ENCODE results near the gene KRT72. TPM values are rescaled to one million over a fixed set of nuclear protein-coding genes. Genes with fewer than 3 reads are reported as not detected.

Gene KRT72
- total and polyA plus RNA-seq, 10 donors, result 0.52 to 2.2 (median 0.93) TPM; not detected in 1

- TF ChIP-seq POLR2A (IDR thresholded peaks at IDR 0.05) (no peak), POLR2AphosphoS5 (IDR thresholded peaks at IDR 0.05) (no peak), CTCF (IDR thresholded peaks at IDR 0.05 in 8 of 11, conservative IDR thresholded peaks at IDR 0.05 in 3 of 11) (no peak)
- Histone ChIP-seq H3K4me3 (no peak overlapping the region), H3K27me3 (replicated peaks in 1 of 7) (peaks cover 0 to 8% (median 0%) of the 10 kb centered on the region in 7 donors), H3K36me3 (no peaks in the 10 kb centered on the region), H3K4me1 (no peaks in the 10 kb centered on the region), H3K27ac (no peak overlapping the region), H3K9me3 (no peaks in the 10 kb centered on the region)
- intact Hi-C loops (cut with DNase I; ENCODE audit: low total_unique reads), result no loop called here
- peak; percentile 9 for DNase-seq
- WGBS, 5 donors, result 83 to 96% (median 91%) methylated on average over 5 of the region's 5 CpGs
Observed at GRCh38 chr12:52541709-52542108, 59.6 kb downstream of the KRT72 start.

- Histone ChIP-seq H3K27me3 (replicated peaks in 1 of 7) (peaks cover 0 to 8% (median 0%) of the 10 kb centered on the region in 7 donors), H3K4me1 (no peaks in the 10 kb centered on the region), H3K9me3 (no peaks in the 10 kb centered on the region), H3K36me3 (no peaks in the 10 kb centered on the region), H3K27ac (no peak overlapping the region), H3K4me3 (no peak overlapping the region)
- intact Hi-C loops (cut with DNase I; ENCODE audit: low total_unique reads), result no loop called here
- TF ChIP-seq CTCF (IDR thresholded peaks at IDR 0.05 in 8 of 11, conservative IDR thresholded peaks at IDR 0.05 in 3 of 11), result no peak
- TF ChIP-seq POLR2AphosphoS5 (IDR thresholded peaks at IDR 0.05), result no peak
- TF ChIP-seq POLR2A (IDR thresholded peaks at IDR 0.05), result no peak
- DNase-seq, result peak; percentile 60
- WGBS, 5 donors, result 77 to 92% (median 85%) methylated on average over 2 to 7 of the region's 7 CpGs
Observed at GRCh38 chr12:52540531-52540930, 60.7 kb downstream of the KRT72 start.

GRCh38 chr12:52539821-52540173, 61.5 kb downstream of the KRT72 start:
- no peak overlapping the region for H3K4me3 ChIP-seq
- H3K4me1 ChIP-seq, result no peaks in the 10 kb centered on the region
- no peaks in the 10 kb centered on the region for H3K36me3 ChIP-seq
- no peaks in the 10 kb centered on the region for H3K9me3 ChIP-seq
- peak; percentile 53 for DNase-seq
- WGBS, 5 donors, result 77 to 91% (median 87%) methylated on average over 3 of the region's 3 CpGs
- H3K27ac ChIP-seq, result no peak overlapping the region
- intact Hi-C loops (cut with DNase I; ENCODE audit: low total_unique reads), result no loop called here
- H3K27me3 ChIP-seq (replicated peaks in 1 of 7), result peaks cover 0 to 8% (median 0%) of the 10 kb centered on the region in 7 donors
- TF ChIP-seq POLR2A (IDR thresholded peaks at IDR 0.05) (no peak), CTCF (IDR thresholded peaks at IDR 0.05 in 8 of 11, conservative IDR thresholded peaks at IDR 0.05 in 3 of 11) (no peak), POLR2AphosphoS5 (IDR thresholded peaks at IDR 0.05) (no peak)

- 59 to 74% (median 69%) methylated on average over 5 of the region's 5 CpGs for WGBS, 5 donors
- H3K27me3 ChIP-seq (replicated peaks in 1 of 7), result peaks cover 0 to 8% (median 0%) of the 10 kb centered on the region in 7 donors
- H3K36me3 ChIP-seq, result no peaks in the 10 kb centered on the region
- intact Hi-C loops (cut with DNase I; ENCODE audit: low total_unique reads), result no loop called here
- no peak overlapping the region for H3K27ac ChIP-seq
- H3K4me3 ChIP-seq, result no peak overlapping the region
- TF ChIP-seq POLR2A (IDR thresholded peaks at IDR 0.05), result no peak
- TF ChIP-seq CTCF (IDR thresholded peaks at IDR 0.05 in 8 of 11, conservative IDR thresholded peaks at IDR 0.05 in 3 of 11), result no peak
- no peak for TF ChIP-seq POLR2AphosphoS5 (IDR thresholded peaks at IDR 0.05)
- H3K9me3 ChIP-seq, result no peaks in the 10 kb centered on the region
- no peaks in the 10 kb centered on the region for H3K4me1 ChIP-seq
- DNase-seq, result peak; percentile 34
Observed at GRCh38 chr12:52539083-52539820, 62.0 kb downstream of the KRT72 start.

Data from spleen (tissue), 11 donors.